ENCODE measurements around the gene HEPHL1.

DNA sequence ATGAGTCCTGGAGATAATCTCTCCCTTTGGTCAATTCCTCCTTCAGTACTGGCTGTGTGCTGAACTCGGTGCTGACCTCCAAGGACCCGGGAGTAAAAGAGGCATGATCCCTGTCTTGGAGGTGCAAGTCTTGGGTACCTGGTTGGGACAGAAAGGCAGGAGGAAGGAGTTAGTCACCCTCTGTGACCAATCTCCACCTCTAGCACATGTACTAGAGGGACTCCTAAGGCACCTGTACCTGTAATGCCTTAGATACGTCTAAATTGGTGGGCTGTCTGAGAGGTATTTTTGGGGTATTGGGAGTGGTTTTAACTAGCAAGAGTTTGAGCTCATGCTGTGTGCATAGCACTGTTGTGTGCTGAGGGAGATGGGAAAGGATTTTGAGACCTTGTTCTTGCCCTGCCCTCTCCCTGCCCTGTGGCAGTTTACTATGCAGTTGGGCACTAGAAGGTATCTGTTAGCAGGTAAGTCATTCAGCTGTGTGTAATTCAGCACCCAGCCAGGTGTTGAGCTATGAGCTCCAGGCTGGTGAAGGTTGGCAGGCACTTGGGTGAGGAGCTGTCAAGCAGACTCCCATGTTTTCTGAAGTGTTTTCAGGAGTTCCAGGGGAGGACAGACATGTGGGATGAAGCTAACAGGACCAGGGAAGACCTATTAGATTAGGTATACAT lies 110.0 kb downstream of the HEPHL1 start:
- TF ChIP-seq, protein P1, sequence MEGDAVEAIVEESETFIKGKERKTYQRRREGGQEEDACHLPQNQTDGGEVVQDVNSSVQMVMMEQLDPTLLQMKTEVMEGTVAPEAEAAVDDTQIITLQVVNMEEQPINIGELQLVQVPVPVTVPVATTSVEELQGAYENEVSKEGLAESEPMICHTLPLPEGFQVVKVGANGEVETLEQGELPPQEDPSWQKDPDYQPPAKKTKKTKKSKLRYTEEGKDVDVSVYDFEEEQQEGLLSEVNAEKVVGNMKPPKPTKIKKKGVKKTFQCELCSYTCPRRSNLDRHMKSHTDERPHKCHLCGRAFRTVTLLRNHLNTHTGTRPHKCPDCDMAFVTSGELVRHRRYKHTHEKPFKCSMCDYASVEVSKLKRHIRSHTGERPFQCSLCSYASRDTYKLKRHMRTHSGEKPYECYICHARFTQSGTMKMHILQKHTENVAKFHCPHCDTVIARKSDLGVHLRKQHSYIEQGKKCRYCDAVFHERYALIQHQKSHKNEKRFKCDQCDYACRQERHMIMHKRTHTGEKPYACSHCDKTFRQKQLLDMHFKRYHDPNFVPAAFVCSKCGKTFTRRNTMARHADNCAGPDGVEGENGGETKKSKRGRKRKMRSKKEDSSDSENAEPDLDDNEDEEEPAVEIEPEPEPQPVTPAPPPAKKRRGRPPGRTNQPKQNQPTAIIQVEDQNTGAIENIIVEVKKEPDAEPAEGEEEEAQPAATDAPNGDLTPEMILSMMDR (IDR thresholded peaks at IDR 0.05; ENCODE audit: insufficient read depth, low read length, poor library complexity, severe bottlenecking) = no peak
- TF ChIP-seq EZH2phosphoT487 (conservative IDR thresholded peaks at IDR 0.05; ENCODE audit: low read length) = no peak

Measured in SU-DHL-6 (cell line).